Chondrocyte (in vitro differentiated cells): ENCODE data around the gene CAPN8. TPM values are rescaled to one million over a fixed set of nuclear protein-coding genes. Genes with fewer than 3 reads are reported as not detected.

Experiments used
- DNase-seq: peaks from one replicate; pipeline ENCODE4 v3.0.0; 2021; ENCODE audit warnings: mixed read lengths, low spot score
- H3K27ac Mint-ChIP-seq: one replicate; pipeline ENCODE4 v1.8.0; 2021; ENCODE audit warnings: mild to moderate bottlenecking, moderate library complexity, mixed read lengths; ENCODE audit not compliant: unreplicated experiment
- H3K27me3 Mint-ChIP-seq: 2 replicates; pipeline ENCODE4 v1.8.0; 2021; ENCODE audit warnings: low read depth, mixed read lengths
- H3K36me3 Mint-ChIP-seq: 2 replicates; pipeline ENCODE4 v1.8.0; 2021; ENCODE audit warnings: low read depth, mixed read lengths
- H3K4me1 Mint-ChIP-seq: 2 replicates; pipeline ENCODE4 v1.8.0; 2021; ENCODE audit warnings: low read depth, mild to moderate bottlenecking, mixed read lengths
- H3K4me3 Mint-ChIP-seq: one replicate; pipeline ENCODE4 v1.8.0; 2021; ENCODE audit warnings: mild to moderate bottlenecking, moderate library complexity, mixed read lengths; ENCODE audit not compliant: unreplicated experiment
- H3K9me3 Mint-ChIP-seq: 2 replicates; pipeline ENCODE4 v1.8.0; 2021; ENCODE audit warnings: low read depth, mixed read lengths
- CTCF ChIP-seq: fragments of 200-600 bp; sonication (generic); IDR thresholded peaks from 2 replicates; pipeline ENCODE4 v1.5.0; 2021; ENCODE audit warnings: antibody characterized with exemption, mild to moderate bottlenecking, moderate library complexity
- total RNA-seq: library from RNA; stranded (reverse); gene quantifications from 3 replicates; pipeline ENCODE4 v1.2.1, GENCODE V29; 2021

The CAPN8 gene
- total RNA-seq, 1 donor from 2014 or later = not detected

- Mint-ChIP-seq H3K4me3 (no peak overlapping the region), H3K9me3 (no peaks in the 10 kb centered on the region), H3K4me1 (no peaks in the 10 kb centered on the region), H3K36me3 (no peaks in the 10 kb centered on the region), H3K27me3 (peaks cover 3% of the 10 kb centered on the region), H3K27ac (no peak overlapping the region)
- DNase-seq = no peak
- no peak for TF ChIP-seq CTCF
These were observed 108.4 kb downstream of the CAPN8 start for GRCh38 chr1:223557130-223557475.

- no peaks in the 10 kb centered on the region for H3K36me3 Mint-ChIP-seq
- peaks cover 4% of the 10 kb centered on the region for H3K27me3 Mint-ChIP-seq
- TF ChIP-seq CTCF = peak; percentile 49
- H3K27ac Mint-ChIP-seq = no peak overlapping the region
- no peaks in the 10 kb centered on the region for H3K4me1 Mint-ChIP-seq
- no peak for DNase-seq
- H3K9me3 Mint-ChIP-seq = no peaks in the 10 kb centered on the region
- no peak overlapping the region for H3K4me3 Mint-ChIP-seq
These were observed 108.9 kb downstream of the CAPN8 start for GRCh38 chr1:223556414-223557129.

- H3K9me3 Mint-ChIP-seq = no peaks in the 10 kb centered on the region
- H3K36me3 Mint-ChIP-seq = no peaks in the 10 kb centered on the region
- H3K4me1 Mint-ChIP-seq = no peaks in the 10 kb centered on the region
- no peak for TF ChIP-seq CTCF
- no peak for DNase-seq
- no peak overlapping the region for H3K27ac Mint-ChIP-seq
- H3K4me3 Mint-ChIP-seq = no peak overlapping the region
- peaks cover 11% of the 10 kb centered on the region for H3K27me3 Mint-ChIP-seq
These were observed 111.5 kb downstream of the CAPN8 start for GRCh38 chr1:223553957-223554356.

GRCh38 chr1:223551610-223552009, 113.9 kb downstream of the CAPN8 start:
- TF ChIP-seq CTCF = no peak
- H3K4me3 Mint-ChIP-seq = no peak overlapping the region
- DNase-seq = no peak
- no peaks in the 10 kb centered on the region for H3K36me3 Mint-ChIP-seq
- no peaks in the 10 kb centered on the region for H3K4me1 Mint-ChIP-seq
- H3K9me3 Mint-ChIP-seq = peaks cover 5% of the 10 kb centered on the region
- H3K27me3 Mint-ChIP-seq = peaks cover 29% of the 10 kb centered on the region
- H3K27ac Mint-ChIP-seq = no peak overlapping the region

GRCh38 chr1:223549740-223550139, 115.8 kb downstream of the CAPN8 start:
- Mint-ChIP-seq H3K4me3 (no peak overlapping the region), H3K36me3 (no peaks in the 10 kb centered on the region)

More at GRCh38 chr1:223549740-223550139, 115.8 kb downstream of the CAPN8 start:
- Mint-ChIP-seq H3K9me3 (peaks cover 5% of the 10 kb centered on the region), H3K27me3 (peaks cover 29% of the 10 kb centered on the region), H3K4me1 (no peaks in the 10 kb centered on the region), H3K27ac (no peak overlapping the region)
- TF ChIP-seq CTCF = no peak
- DNase-seq = no peak
